Measurements from ENCODE around the gene FOSL1.

Gene FOSL1

DNA sequence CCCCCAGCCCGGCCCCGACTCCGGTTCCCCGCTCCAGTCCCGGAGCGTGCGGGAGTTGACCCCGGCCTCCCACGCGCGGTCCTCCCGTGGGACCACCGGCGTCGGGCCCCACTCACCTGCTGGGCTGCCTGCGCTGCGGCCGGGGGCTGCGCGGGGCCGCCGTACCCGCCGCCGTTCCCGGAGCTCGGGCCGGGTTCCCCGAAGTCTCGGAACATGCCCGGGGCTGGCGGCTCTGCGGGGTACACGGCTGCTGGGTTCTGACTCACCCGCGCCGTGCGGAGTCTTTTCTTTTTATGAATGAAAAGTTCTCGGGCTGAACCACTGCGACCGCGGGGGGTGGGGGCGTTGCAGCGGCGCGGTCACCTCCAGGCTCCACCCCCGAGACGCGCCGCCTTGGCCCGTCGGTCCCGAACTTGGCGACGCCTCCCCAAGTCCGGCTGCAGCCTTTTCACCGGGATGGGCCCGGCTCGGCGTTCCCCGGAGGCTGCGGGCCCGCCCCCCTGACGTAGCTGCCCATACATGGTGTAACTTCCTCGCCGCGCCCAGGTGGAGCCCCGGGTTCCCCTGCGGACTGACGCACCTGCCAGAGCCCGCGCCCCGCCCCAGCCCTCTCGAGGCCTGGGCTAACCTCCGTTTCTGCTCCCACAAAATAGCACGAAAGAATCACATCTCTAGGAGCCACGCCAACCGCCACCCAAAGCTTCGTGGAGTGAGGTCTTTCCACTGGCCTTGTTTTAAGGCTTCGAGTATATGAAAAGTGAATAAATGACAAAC is at the start of gene FOSL1:
TSS of gene FOSL1 (minus strand) at position 264 of the 774 bp plus-strand sequence. CDS start at position 215, 49 bp downstream.
- DNase-seq (ENCODE audit: low read depth) = peak; percentile 86

DNA sequence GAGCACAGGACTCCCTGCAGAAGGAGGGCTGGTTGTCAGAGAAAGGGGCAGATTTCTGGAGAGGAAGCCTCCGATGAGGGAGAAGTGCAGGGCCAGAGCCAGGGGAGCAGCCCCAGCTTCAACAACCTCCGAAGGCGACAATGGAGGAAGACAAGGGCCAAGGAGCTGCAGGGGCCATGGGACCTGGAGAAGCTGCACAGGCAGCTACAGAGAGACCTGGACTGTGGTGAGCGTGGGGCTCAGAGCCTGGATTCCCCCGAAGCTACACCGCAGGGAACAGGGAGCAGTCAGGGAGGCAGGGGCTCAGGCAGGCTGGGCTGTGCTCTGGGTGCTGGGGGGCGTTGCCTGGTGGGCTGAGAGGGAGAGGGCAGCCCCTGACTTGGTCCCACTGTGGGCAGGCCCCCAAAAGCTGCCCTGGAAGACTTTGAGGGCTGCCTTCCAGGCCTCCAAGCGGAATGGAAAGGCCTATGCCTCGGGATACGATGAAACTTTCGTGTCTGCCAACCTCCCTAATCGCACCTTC is 47.5 kb upstream of the FOSL1 start:
- no peak for DNase-seq (ENCODE audit: low read depth)

DNA sequence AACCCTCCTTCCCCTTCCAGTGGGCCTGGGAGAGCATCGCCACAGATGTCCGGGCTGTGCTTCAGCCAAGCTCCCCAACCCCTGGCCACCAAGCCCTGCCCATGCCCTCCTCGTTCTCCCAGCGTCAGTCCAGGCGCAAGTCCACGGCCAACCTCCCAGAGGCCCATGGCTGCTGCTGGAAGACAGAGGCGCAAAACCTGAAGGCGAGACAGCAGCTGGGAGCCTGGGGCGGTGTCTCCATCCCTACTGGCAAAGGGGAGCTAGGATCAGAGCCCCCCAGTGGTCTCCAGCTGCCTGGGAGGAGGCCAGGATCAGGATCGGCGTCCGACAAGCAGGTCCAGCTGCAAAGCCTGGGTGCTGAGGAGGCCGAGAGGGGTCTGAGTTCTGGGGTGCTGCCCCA is 46.9 kb upstream of the FOSL1 start:
- DNase-seq (ENCODE audit: low read depth) = no peak

DNA sequence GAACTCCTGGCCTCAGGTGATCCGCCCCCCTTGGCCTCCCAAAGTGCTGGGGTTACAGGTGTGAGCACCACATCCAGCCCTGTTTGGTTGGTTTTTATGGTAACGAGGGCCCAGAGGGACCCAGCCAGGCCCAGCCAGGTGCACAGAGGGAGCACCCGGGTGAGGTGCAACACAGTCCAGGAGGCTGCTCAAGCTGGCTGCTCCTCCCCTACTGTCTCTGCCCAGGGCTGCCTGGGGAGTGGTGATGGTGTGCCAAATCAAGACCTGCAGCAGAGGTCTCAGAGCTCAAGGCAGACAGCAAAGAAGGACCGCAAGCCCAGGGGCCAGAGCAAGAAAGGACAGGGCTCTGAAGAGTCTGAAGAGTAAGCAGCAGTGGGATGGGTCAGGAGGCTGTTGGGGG is 46.5 kb upstream of the FOSL1 start:
- no peak for DNase-seq (ENCODE audit: low read depth)

DNA sequence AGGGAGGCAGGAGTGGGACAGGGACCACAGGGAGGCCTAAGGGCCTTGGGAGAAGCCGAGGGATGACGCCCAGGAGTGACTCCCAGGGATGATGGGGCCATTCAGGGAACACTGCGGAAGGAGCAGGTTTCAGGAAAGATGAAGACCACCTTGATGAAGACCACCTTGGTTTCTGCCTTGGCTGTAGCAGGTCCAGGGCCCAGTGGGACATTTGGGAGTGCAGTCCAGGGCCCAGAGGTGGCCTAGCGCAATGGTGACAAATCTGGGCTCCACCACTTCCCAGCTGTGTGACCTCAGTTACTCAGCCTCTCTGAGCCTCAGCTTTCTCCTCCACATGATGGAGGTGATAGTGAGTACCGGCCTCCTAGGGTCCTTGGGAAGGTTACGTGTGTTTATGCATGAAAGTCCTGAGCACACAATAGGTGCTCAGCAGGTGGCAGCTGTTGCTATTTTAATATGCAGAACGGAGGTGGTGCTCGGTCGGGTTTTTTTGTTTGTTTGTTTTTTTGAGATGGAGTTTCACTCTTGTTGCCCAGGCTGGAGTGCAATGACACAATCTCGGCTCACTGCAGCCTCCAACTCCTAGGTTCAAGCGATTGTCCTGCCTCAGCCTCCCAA is 45.9 kb upstream of the FOSL1 start:
- no peak for DNase-seq (ENCODE audit: low read depth)

DNA sequence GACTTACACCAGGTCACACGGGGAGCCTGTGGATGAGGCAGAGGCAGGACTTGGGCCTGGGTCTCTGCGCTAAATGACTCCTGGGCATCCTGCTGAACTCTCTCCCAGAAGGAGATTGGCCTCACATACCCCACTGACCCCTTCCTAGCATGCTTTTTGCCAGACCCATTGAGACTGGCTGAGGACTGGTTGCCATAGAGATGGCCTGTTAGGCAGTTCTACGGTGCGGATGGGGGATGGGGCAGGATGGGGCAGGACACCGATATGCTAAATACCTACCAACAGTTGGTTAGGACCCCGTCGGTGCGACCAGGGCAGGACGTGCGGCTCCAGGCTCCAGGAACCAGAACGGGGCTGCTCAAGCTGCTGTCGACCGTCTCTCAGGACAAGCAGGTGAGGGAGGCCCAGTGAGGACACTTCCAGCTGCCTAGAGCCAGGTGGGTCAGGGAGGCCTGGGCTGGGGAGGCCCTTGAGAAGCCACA is 45.3 kb upstream of the FOSL1 start, which contains the start of gene TSGA10IP:
TSS of gene TSGA10IP (plus strand) at position 51 of the 482 bp plus-strand sequence. CDS start at position 247, 196 bp downstream.
- DNase-seq (ENCODE audit: low read depth) = no peak

DNA sequence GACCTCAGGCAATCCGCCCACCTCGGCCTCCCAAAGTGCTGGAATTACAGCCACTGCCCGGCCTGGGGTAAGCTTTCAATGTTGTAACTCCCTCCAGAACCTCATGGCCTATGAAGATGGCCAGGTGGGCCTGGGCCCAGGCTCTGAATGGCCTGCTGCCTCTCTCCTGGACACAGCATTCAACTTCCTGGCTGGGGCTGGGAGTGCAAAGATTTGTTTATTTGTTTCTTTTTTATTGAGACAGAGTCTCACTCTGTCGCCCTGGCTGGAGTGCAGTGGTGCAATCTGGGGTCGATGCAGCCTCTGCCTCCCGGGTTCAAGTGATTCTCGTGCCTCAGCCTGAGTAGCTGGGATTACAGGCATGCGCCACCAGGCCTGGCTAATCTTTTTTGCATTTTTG is 44.6 kb upstream of the FOSL1 start:
- no peak for DNase-seq (ENCODE audit: low read depth)

DNA sequence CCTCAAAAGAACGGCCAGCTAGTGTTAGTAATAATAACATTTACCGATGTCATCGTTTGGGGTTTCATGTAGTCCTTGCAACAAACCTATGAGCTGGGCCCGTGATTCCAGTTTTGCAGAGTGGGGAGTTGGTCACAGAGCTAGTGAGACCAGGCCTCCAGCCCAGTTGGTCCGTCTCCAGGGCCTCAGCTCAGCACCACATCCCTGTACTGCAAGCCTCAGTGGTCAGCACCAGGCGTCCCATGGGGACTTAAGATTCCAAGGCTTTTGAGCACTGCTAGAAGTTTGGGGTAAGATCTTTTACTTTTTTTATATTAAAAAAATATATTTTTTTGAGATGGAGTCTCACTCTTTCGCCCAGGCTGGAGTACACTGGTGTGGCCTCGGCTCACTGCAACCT is 44.0 kb upstream of the FOSL1 start:
- DNase-seq (ENCODE audit: low read depth) = no peak

DNA sequence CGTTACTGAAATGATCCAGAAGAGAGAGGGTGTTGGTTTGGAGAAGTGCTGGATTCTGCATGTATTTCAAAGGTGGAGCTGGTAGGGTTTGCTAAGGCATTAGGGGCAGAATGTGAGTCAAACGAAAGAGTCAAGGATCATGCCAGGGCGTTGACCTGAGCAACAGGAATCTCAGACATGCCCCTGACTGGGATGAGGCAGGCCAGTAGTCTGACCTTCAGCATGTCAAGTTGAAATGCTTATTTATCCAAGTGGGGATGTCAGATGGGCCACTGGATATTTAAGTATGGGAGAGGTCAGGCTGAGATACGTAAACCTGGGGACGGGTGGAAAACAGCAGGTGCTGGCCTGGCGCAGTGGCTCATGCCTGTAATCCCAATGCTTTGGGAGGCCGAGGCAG is 42.3 kb upstream of the FOSL1 start:
- no peak for DNase-seq (ENCODE audit: low read depth)

DNA sequence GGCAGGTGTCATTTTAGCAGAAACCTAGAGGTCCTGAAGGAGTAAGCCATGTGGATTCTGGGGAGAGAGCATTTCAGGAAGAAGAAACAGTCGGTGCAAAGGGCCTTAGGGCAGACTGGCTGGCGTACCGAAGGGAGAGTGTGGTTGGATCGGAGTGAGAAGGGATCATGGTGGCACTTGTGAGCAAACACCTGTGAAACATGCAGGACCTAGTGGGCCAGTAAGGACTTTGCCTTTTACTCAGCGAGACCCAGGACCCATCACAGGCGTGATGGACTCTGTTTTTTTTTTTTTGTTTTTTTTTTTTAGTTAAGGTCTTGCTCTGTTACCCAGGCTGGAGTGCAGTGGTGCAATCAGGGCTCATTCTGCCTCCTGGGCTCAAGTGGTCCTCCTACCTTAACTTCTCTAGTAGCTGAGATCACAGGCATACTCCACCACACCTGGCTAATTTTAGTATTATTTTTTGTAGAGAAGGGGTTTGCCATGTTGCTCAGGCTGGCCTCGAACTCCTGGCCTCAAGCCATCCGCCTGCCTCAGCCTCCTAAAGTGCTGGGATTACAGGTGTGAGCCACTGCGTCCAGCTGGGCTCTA is 41.6 kb upstream of the FOSL1 start:
- DNase-seq (ENCODE audit: low read depth) = no peak

DNA sequence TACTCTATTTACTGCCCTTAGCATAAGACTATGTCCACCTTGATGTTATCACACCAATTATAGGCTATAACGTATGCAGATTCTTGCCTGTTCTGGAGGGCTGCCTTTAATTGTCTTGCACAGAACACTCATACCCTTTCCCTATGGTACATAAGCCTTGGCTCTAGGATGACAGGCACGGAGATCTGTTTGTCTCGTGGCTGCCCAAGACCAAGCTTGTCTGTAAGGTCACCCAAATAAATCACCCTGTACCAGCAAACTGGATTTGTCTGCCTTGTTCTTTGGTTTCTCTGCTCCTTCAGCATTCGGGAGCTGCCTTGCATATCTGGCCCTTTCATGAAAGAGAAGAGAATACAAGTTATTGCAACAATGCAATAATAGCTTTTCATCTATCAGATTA is 37.6 kb upstream of the FOSL1 start:
- DNase-seq (ENCODE audit: low read depth) = no peak

DNA sequence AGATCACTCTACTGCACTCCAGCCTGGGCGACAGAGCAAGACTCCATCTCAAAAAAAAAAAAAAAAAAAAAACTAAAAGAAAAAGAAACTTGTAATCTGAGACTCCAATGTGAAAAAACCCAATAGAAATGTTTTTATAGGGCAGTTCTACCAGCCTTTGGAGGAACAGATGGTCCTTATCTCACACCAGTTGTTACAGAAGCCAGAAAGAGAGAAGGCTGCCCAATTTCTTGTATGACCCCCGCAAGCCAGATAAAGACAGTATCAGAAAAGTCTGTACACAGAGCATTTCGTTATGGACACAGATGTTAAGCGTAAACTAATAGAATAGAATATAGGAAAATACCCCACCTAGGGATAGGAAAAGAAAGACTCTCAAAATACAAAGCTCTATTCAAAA is 33.8 kb upstream of the FOSL1 start:
- DNase-seq (ENCODE audit: low read depth) = no peak

DNA sequence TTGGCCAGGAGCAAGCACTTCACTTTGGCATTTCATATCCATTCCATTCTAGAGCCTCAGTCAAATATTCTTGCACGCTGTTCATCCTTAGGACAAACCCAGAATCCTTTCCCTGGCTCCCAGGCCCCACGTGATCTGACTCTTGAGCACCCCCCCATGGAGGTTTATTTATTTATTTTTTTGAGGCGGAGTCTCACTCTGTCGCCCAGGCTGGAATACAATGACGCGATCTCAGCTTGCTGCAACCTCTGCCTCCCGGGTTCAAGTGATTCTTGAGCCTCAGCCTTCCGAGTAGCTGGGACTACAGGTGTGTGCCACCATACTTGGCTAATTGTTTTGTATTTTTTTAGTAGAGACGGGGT is 32.4 kb upstream of the FOSL1 start:
- no peak for DNase-seq (ENCODE audit: low read depth)

DNA sequence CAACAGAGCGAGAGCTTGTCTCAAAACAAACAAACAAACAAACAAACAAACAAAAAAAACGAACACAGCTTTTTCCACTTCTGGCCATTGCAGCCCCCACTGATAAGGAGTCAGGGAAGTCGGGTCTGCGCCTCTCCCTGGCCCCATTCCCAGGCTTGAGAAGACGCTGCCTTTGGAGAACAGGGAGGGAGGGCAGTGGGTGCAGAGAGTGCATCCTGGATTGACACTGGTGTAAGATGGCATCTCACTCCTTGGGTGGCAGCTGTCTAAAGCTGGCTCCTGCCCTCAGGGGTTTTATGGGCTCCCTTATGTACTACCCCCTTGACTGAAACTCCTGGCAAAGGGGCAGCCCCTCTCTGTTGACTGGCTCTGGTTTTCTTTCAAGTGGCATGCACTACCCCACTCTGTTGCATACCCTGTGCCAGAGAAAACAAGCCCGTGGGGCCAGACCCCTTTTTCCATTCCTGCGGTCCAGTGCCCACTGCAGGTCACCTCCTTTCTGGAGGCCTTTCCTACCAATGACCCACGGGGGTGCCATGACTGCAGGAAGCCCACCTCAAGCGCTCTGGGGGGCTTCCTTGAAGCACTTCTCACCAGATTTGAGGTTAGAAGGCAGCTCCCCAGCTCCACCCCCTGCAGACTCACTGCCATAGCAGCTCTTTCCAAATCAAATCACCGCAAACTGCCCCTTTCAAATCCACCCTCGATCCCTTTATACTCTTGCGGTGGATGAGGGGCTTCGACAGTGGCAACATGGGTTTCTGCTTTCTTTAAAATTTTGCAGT is 31.8 kb upstream of the FOSL1 start:
- no peak for DNase-seq (ENCODE audit: low read depth)

DNA sequence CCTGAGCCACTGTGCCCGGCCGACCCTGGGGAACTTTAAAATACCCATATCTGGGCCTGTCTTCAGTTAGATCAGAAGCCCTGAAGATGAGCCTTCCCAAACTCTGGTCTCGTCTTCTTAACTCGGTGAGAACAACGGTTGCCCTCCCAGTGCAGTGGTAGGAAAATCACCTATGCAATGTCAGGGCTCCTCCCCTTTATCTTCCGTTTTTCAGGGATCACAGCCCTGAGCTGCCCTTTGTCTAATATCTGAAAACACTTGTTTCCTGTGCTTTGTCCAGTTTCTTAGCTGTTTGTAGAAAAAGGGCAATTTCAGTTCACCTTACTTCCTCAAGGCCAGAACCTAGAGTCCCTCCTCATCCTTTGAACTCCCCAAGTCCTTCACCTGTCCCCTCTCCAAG is 28.5 kb upstream of the FOSL1 start:
- DNase-seq (ENCODE audit: low read depth) = no peak

DNA sequence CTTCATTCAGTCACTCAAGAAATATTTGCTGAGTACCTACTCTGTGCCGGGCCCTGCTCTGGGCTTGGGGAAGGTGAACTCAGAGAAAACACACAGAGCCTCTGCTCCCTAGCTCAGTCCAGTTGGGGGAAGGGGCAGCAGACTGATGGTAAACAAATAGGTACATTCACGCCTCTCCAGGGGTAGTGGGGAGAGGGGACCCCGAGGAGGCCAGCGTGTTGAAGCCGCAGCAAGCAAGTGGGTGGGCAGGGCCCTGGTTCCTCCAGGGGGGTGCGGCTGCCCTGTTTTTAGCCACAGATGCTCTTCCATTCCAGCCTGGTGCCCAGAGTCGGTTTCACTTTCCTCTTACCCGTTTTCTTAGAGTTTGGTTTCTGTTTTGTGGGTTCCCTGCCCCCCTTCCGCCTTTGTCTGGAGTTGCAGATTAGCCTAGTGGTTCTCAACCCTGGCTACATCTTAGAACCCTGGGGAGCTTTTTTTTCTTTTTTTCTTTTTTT is 27.8 kb upstream of the FOSL1 start:
- peak; percentile 19 for DNase-seq (ENCODE audit: low read depth)

DNA sequence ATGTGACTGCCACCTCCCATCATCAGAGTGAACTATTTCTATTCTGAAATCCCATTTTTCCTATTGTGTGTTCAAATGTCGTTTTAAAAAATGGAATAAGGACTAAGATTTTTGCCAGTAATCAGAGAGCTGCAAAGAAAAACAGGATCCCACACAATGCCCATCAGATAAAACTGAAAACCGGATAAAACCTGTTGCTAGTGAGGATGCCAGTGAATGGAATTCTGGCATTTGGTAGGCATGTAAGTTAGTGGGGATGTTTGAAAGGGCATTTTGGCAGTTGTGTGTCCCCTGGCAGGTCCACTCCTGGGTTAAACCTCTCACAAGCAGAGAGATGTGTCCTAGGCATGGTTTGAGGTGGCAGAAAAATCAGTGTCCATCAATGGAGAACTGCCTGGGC is 25.2 kb upstream of the FOSL1 start:
- no peak for DNase-seq (ENCODE audit: low read depth)

DNA sequence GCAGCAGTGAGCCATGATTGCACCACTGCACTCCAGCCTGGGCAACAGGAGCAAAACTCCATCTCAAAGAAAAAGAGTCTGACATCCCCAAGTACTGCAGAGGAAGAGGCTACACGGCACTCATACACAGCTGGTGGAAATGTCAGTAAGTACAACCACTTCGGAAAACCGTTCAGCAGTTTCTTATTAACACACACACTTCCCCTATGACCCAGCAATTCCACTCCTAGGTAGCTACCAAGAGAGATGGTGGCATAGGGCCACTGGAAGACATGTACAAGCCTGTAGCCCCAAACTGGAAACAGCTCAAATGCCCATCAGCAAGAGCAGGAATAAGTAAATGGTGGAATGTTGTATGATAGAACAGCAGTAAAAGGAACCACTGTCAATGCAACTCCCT is 22.4 kb upstream of the FOSL1 start:
- no peak for DNase-seq (ENCODE audit: low read depth)

DNA sequence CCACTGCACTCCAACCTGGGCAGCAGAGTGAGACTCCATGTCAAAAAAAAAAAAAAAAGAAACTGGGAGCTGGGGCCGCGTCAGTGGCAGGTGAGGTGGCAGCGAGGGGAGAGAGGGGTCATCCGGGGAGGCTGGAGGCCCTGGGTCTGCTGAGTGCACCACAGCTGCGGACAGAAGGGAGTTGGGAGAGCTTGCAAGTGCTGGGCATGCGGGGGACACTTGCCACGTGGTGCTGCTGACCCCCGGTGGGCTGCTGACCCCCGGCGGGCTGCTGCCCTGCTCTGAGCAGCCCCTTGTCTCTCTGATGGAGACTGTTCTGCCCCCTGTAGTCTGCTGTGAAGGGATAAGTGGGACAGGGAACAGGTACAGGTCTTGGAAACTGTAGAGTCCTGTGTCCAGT is 21.7 kb upstream of the FOSL1 start:
- no peak for DNase-seq (ENCODE audit: low read depth)

DNA sequence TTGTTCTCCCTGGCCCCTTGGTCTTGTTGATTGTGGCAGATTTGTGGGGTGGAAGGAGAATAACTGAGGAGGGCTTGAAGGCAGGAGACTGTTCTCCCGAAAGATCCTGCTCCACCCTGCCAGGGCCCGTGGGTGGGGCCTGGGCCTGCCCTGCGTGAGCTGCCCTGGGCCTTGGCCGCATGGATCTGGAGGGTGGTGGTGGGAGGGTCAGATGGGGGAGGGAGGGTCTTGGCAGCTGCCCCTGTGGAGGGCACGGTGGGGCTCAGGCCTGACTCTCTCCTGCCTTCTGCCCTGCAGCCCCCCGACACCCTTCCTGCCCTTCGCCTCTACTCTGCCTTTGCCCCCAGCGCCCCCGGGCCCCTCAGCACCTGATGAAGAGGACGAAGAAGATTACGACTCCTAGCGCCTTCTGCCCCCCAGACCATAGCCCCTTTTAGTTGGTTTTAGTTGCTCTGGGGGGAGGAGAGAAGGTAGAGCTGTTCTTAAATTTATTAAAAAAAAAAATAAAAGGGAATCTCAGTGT is 20.9 kb upstream of the FOSL1 start:
- no peak for DNase-seq (ENCODE audit: low read depth)

DNA sequence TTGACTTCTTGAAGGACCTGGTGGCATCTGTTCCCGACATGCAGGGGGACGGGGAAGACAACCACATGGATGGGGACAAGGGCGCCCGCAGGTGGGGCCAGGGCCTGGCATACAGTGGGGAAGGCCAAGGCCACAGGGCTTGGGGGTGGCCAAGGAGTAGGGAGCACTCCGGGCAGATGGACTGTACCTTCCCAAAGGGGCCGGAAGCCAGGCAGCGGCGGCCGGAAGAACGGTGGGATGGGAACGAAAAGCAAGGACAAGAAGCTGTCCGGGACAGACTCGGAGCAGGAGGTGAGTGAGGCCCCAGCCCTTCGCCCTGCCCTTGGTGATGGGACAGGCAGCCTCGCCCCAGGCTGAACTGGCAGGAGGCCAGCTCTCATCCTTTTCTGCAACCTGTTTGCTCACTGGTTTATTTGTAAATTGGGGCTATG is 20.2 kb upstream of the FOSL1 start:
- DNase-seq (ENCODE audit: low read depth) = no peak
